Kidney capillary endothelial cell (primary cell): ENCODE measurements around the gene ZSCAN2.

Experiments
- DNase-seq: peaks from one replicate; pipeline ENCODE4 v3.0.0-alpha.2; 2018; ENCODE audit warnings: low spot score

ZSCAN2 gene

GRCh38 chr15:84598993-84599392 lies 1.8 kb upstream of the ZSCAN2 start:
- peak; percentile 76 for DNase-seq

DNA sequence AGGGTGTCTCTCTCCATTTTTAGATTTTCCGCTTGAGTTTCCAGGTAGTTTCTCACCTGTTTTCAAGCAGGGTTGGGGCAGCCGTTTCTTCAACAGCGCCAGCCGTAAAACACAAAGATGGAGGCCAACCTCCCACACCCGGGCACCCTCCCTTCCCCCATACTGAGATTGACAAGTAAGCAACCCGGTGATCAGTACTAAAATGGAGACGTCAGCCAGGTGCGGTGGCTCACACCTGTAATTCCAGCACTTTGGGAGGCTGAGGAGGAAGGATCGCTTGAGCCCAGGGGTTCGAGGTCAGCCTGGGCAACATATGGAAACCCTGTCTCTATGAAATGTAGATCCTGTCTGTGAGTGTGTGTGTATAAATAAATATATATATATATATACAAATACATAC lies 903 bp upstream of the ZSCAN2 start:
- no peak for DNase-seq

DNA sequence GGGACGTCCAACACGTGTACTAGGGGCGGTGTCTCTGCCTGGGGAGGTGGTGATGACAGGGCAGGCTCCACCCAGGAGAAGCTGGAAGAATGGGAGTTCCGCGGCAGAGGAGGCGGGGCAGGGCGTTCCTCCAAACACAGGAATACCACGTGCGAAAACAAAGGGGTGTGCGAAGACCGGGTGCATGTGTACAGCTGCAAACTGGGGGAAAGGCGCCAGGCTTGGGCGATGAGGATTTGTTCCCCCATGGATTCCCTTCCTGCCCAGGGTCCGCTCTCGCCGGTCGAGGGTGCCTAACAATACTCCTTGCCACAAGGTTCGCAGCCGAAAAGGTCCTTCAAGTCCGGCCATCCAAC lies 500 bp upstream of the ZSCAN2 start:
- DNase-seq = peak; percentile 87

DNA sequence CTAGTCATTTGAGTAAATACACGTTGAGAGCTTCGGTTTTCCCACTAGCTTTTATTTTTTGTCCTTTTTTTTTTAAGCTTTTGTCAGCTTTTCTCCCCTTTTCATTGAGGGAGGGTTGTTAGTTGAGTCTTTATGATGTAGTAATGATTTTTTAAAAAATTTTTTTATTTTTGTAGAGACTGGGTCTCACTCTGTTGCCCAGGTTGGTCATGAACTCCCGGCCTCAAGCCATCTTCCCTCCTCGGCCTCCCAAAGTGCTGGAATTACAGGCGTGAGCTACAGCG lies 688 bp downstream of the ZSCAN2 start:
- no peak for DNase-seq

DNA sequence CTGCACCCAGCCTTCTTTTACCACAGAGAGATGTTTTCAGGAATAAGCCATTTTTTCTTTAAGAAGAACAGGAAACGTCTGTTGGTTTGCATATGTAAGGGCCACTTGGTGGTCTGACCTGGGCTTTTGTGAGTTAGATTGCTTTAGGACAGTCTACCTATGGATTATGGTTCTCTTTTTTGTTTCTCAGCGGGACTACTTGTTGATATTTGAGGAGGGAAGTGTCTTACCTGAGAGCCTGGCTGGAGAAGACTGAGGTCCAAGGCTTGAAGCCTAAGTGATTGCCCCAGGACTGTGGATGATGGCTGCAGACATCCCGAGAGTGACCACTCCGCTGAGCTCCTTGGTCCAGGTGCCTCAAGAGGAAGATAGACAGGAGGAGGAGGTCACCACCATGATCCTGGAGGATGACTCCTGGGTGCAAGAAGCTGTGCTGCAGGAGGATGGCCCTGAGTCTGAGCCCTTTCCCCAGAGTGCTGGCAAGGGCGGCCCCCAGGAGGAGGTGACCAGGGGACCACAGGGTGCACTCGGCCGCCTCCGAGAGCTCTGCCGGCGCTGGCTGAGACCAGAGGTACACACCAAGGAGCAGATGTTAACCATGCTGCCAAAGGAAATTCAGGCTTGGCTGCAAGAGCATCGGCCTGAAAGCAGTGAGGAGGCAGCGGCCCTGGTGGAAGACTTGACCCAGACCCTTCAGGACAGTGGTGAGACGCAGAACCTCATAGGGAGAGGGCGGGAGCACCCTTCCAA lies 3.0 kb downstream of the ZSCAN2 start:
- no peak for DNase-seq

- no peak for DNase-seq
Observed at GRCh38 chr15:84604826-84605553, 4.2 kb downstream of the ZSCAN2 start.

GRCh38 chr15:84605554-84605882 lies 4.7 kb downstream of the ZSCAN2 start:
- DNase-seq = no peak

- no peak for DNase-seq
Observed at GRCh38 chr15:84606653-84607120, 5.9 kb downstream of the ZSCAN2 start.

DNA sequence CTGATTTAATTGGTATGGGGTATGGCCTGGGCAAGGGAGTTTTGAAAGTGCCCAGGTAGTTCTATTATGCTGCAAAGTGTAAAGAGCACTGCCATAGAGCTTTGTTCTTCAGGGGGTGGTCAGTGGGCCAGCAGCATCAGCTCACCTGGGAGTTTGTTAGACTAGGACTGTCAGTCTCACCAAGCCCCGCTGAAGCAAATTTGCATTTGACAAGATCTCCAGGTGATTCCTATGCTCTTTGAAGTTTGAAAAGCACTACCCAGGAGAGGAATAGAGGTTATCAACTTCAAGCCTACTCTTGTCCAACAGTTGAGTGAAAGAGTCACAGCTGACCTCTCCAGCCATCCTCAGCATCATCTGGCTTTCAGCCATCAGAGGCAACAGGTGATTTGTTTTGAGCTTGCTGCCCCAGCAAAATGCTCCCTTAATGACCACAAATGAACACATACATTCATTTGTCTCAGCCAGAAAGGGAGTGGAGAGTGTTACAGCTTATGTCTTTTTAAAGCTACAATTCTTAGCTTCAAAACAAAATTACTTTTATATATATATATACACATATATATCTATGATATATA lies 8.0 kb downstream of the ZSCAN2 start:
- DNase-seq = no peak

GRCh38 chr15:84609818-84610525 lies 9.2 kb downstream of the ZSCAN2 start:
- no peak for DNase-seq

GRCh38 chr15:84611631-84612030 lies 10.8 kb downstream of the ZSCAN2 start:
- DNase-seq = peak; percentile 57

DNA sequence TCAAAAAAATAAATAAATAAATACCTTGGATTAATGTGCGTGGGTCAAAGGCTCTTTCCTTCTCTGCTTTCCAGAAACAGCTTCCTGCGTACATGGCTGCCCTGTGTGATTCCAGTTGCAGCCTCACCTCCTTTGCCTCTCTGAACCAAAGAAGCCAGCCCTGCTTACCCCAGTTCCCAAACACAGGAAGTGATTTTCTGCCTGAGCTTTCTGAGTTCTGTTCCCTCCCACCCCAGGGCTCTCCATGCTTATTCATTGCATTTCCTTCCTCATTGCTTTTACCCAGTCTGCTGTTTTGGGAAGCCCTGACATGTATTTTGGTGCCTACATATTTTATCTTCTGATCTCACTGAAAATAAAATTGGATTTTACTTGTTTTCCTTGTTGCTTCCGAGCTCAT lies 15.4 kb downstream of the ZSCAN2 start:
- peak; percentile 49 for DNase-seq

DNA sequence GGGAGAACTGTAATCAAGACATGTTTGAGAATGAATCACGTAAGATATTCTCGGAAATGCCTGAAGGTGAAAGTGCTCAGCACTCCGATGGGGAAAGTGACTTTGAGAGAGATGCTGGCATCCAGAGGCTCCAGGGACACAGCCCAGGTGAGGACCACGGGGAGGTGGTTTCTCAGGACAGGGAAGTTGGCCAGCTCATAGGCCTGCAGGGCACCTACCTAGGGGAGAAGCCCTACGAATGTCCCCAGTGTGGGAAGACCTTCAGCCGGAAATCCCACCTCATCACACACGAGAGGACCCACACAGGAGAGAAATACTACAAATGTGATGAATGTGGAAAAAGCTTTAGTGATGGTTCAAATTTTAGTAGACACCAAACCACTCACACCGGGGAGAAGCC lies 19.8 kb downstream of the ZSCAN2 start:
- no peak for DNase-seq

DNA sequence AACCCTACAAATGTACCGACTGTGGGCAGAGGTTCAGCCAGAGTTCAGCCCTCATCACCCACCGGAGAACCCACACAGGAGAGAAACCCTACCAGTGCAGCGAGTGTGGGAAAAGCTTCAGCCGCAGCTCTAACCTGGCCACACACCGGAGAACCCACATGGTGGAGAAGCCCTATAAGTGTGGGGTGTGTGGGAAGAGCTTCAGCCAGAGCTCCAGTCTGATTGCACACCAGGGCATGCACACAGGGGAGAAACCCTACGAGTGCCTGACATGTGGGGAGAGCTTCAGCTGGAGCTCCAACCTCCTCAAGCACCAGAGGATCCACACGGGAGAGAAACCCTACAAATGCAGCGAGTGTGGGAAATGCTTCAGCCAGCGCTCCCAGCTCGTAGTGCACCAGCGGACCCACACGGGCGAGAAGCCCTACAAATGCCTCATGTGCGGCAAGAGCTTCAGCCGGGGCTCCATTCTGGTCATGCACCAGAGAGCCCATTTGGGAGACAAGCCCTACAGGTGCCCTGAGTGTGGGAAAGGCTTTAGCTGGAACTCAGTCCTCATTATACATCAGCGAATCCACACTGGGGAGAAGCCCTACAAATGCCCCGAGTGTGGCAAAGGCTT lies 20.7 kb downstream of the ZSCAN2 start:
- DNase-seq = no peak

DNA sequence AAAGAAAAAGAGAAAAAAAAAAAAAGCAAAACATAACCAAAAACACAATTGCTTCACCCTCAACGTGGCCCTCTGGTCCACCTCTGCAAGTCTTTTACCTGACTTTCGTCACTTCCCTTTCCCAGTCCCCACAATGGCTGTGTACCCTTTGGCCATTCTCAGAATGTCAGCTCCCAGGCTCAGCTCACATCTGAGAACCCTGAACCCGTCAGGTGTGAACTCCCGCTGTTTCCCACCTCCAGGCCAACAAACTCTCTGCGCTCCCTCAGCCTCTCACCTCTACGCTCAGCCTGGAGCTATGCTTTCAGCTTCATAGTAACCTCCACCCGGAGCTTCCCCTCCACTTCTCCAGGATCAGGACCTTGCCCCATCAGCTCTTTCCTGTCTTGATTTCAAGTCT lies 23.6 kb downstream of the ZSCAN2 start:
- no peak for DNase-seq

- no peak for DNase-seq
Observed at GRCh38 chr15:84625123-84625522, 24.3 kb downstream of the ZSCAN2 start.

DNA sequence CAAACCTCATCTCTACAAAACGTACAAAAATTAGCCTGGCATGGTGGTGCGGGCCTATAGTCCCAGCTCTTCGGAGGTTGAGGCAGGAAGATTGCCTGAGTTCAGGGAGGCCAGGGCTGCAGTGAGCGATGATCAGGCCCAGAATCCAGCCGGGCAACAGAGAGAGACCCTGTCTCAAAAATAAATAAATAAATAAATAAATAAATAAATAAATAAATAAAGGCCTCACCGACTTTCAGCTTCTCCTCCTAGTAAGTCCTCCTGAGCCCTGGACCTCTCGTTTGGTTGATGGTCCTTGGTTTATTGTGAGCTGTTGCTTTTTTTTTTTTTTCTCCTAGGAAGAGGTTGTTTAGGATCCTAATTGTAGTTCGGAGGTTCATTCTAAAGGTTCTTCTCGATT lies 28.2 kb downstream of the ZSCAN2 start:
- no peak for DNase-seq

- peak; percentile 53 for DNase-seq
Observed at GRCh38 chr15:84631706-84632272, 31.0 kb downstream of the ZSCAN2 start.

- peak; percentile 58 for DNase-seq
Observed at GRCh38 chr15:84633311-84634227, 32.8 kb downstream of the ZSCAN2 start.

GRCh38 chr15:84634228-84634837 lies 33.5 kb downstream of the ZSCAN2 start:
- no peak for DNase-seq

DNA sequence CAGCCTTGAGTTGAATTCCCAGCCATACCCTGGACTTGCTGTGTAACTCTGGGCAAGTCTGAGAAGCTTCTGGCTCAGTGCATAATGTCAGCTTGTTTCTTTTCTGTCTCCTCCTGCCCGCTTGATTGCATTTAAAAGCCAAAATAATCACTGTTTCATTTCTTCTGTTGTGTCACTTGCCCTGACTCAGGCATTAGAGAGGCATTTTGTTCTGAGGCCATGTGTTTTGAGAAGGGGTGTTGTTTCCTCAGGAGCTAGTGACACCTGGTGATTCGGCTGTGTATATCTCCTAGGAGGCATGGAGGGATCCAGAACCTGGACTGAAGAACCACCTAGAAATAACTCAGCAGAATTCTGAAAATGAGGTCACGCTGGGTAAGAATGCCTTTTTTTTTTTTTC lies 37.3 kb downstream of the ZSCAN2 start:
- DNase-seq = no peak
